GM19328 (cell line): Measurements from ENCODE around the gene RNF121.
A peak's percentile ranks its signal among the peaks of the same experiment; 100 is the strongest.
"Not testable (repeated sequence)": the region's sequence is repeated elsewhere in the genome, so short reads cannot be mapped to it uniquely, and the experiment has no call there.

Source experiments
- ATAC-seq: cut with Tn5 transposase; IDR thresholded peaks from one replicate; pipeline ENCODE4 v1.9.1; 2021; ENCODE audit warnings: mild to moderate bottlenecking, moderate library complexity; ENCODE audit not compliant: unreplicated experiment

RNF121 gene

DNA sequence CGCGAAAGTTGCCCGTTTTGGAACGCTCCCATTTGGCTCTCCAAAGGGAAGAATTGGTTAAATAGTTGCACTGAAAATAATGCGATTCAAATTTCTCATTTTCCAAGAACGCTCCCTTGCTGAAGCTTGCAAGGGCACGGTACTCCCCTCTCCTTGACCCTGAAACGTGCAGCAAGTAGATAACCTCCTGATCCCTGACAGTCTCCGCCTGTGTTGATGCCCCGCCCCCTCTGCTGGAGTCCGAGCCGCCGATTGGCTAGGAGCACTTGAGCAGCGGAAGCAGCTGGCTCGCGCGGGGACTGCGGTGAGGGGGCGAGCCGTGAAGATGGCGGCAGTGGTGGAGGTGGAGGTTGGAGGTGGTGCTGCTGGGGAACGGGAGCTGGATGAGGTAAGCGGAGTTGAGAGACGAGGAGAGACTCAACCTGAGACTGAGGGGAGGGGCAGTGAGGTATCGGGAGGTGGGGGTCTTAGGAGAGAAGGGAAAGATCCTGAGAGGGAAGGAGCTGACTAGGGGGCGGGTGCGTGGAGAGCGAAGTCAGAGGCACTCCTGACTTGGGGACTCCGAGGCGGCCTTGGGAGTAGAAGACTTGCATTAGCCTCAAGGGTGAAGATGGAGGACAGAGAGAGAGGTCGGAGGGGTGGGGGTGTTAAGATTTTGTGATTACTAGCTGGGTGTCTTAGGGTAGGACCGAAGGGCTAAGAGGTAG is at the start of gene RNF121:
RNF121 (plus strand) TSS at position 310 of the 707 bp plus-strand sequence; CDS start at position 326, 16 bp downstream.
- ATAC-seq: peak; percentile 75

DNA sequence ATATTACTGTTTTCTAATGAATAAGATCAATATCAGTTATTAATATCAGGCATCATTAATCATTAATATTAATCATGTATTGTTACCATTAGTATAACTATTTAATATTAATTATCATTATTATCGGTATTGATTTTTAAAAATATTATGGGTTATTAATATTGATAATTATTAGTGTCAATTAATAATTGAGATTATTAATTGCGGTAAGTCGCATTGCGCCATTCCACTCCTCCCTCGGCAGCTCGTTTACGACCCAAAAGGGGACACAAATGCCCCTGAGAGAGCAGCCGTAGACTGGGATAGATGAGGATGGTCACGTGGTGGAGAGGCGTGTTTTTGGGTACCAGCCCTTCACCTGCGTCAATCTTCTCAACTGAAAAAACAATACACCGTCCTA is 43.0 kb upstream of the RNF121 start:
- not testable (repeated sequence) for ATAC-seq

DNA sequence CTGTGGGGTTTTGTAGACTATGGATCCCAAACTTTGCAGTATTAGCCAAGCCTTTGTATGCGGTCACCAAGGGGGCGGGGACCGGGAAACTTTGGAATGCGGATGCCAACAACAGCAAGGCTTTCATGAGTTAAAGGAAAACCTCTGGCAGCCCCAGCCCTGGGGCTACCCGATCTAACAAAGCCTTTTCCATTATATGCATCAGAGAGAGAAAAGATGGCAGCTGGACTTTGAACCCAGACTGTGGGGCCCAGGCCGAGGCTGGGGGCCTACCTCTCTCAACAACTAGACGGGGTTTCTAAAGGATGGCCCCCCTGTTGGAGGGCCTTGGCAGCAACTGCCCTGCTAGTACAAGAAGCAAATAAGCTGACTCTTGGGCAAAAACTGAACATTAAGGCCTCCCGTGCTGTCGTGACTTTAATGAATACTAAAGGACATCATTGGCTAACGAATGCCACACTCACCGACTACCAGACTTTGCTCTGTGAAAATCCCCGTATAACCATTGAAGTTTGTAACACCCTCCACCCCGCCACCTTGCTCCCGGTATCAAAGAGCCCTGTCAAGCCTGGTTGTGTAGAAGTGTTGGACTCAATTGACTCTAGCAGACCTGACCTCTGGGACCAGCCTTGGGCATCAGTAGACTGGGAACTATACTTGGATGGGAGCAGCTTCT is 40.4 kb upstream of the RNF121 start:
- ATAC-seq: not testable (repeated sequence)

DNA sequence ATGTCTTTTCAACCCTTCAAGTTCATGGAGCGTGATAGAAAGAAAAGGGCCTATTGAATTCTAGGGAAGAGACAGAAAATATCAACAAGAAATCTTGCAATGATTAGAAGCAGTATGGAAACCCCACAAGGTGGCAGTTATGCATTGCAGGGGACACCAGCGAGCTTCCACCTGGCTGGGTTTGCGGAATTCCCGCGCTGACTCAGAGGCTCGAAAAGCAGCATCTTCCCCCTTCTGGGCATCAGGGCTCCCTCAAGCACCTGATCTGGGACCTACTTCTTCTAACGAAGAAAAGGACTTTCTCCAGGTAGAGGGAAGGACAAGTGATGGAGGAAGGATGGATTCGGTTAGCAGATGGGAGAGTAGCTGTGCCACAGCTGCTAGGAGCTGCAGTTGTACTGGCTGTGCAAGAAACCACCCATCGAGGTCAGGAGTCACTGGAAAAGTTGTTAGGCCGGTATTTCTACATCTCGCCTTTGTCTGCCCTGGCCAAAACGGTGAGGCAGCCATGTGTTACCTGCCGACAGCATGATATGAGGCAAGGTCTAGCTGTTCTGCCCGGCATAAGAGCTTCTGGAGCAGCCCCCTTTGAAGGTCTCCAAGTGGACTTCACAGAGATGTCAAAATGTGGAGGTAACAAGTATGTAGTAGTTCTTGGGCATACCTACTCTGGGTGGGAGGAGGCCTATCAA is 39.5 kb upstream of the RNF121 start:
- ATAC-seq: not testable (repeated sequence)

DNA sequence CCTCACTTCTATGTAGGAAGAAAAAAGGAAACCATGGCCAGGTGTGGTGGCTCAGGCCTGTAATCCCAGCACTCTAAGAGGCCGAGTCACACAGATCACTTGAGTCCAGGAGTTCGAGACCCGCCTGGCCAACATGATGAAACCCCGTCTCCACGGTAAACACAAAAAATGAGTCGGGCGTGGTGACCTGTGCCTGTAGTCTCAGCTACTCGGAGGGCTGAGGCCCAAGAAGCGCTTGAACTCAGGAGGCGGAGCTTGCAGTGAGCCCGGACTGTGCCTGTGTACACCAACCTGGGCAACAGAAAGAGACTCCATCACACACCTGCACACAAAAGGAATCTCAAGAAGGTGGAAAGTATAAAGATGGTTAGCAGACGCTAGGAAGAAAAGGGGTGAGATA is 32.9 kb upstream of the RNF121 start:
- ATAC-seq: no peak

DNA sequence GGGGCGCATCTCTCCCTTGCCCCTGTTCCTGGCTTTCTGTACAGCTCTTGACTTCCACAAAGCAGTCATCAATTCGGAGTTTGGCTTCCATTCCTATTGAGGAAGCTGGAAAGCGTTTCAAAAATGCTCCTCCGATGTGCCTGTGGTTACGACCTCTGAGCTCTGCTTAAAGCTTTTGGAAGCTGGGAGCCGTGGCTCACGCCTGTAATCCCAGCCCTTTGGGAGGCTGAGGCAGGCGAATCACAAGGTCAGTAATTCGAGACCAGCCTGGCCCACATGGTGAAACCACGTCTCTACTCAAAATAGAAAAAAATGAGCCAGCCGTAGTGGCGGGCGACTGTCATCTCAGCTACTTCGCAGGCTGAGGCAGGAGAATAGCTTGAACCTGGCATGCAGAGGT is 27.7 kb upstream of the RNF121 start:
- ATAC-seq: not testable (repeated sequence)

DNA sequence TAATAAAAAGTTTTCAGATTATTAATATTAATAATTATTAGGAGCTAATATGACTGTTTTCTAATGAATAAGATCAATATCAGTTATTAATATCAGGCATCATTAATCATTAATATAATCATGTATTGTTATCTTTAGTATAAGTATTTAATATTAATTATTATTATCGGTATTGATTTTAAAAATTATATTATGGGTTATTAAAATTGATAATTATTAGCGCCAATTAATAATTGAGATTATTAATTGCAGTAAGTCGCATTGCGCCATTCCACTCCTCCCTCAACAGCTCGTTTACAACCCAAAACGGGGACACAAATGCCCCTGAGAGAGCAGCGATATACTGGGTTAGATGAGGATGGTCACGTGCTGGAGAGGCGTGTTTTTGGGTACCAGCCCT is 20.6 kb upstream of the RNF121 start:
- ATAC-seq: no peak

DNA sequence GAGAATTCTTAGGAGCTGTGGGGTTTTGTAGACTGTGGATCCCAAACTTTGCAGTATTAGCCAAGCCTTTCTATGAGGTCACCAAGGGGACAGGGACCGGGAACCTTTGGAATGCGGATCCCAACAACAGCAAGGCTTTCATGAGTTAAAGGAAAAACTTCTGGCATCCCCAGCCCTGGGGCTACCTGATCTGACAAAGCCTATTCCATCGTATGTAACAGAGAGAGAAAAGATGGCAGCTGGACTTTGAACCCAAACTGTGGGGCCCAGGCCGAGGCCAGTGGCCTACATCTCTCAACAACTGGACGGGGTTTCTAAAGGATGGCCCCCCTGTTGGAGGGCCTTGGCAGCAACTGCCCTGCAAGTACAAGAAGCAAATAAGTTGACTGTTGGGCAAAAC is 18.1 kb upstream of the RNF121 start:
- not testable (repeated sequence) for ATAC-seq

DNA sequence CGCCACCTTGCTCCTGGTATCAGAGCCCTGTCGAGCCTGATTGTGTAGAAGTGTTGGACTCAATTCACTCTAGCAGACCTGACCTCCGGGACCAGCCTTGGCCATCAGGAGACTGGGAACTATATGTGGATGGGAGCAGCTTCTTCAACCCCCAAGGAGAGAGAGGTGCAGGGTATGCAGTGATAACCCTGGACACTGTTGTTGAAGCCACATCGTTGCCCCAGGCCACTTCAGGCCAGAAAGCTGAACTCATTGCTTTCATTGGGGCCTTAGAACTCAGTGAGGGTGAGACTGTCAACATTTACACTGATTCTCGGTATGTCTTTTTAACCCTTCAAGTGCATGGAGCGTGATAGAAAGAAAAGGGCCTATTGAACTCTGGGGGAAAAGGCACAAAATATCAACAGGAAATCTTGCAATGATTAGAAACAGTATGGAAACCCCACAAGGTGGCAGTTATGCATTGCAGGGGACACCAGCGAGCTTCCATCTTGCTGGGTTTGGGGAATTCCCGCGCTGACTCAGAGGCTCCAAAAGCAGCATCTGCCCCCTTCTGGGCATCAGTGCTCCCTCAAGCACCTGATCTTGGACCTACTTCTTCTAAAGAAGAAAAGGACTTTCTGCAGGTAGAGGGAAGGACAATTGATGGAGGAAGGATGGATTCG is 17.4 kb upstream of the RNF121 start:
- ATAC-seq: not testable (repeated sequence)

DNA sequence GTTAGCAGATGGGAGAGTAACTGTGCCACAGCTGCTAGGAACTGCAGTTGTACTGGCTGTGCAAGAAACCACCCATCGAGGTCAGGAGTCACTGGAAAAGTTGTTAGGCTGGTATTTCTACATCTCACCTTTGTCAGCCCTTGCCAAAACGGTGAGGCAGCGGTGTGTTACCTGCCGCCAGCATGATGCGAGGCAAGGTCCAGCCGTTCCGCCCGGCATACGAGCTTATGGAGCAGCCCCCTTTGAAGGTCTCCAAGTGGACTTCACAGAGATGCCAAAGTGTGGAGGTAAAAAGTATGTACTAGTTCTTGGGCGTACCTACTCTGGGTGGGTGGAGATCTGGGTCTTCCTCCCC is 16.9 kb upstream of the RNF121 start:
- ATAC-seq: not testable (repeated sequence)

DNA sequence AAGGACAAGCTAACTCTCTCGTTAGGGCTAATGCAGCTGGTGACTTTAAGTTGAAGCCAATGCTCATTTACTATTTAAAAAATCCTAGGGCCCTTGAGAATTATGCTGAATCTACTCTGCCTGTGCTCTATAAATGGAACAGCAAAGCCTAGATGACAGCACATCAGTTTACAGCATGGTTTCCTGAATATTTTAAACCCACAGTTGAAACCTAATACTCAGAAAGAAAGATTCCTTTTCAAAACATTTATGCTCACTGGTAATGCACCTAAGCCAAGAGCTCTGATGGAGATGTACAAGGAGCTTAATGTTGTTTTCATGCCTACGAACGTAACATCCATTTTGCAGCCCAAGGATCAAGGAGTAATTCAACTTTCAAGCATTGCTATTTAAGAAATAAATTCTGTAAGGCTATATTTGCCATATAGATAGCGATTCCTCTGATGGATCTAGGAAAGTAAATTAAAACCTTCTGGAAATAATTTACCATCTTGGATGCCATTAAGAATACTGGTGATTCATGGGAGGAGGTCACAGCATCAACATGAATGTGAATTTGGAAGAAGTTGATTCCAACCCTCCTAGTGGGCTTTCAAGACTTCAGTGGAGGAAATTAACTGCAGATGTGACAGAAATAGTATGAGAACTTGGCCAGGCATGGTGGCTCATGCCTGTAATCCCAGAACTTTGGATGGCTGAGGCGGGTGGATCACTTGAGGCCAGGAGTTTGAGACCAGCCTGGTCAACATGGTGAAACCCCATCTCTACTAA is 14.9 kb upstream of the RNF121 start:
- ATAC-seq: no peak

DNA sequence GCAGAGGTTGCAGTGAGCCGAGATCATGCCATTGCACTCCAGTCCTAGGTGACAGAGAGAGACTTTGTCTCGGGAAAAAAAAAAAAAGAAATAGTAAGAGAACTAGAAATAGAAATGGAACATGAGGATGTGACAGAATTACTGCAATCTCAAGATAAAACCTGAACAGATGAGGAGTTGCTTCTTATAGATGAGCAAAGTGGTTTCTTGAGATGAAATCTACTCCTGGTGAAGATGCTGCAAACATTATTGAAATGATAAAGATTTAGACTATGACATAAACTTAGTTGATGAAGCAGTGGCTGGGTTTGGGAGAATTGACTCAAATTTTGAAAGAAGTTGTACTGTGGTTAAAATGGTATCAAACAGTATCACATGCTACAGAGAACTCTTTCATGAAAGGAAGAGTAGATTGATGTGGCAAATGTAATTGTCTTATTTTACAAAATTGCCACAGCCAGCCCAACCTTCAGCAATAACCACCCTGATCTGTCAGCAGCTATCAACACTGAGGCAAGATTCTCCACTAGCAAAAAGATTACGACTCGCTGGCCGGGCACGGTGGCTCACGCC is 14.1 kb upstream of the RNF121 start:
- ATAC-seq: no peak

DNA sequence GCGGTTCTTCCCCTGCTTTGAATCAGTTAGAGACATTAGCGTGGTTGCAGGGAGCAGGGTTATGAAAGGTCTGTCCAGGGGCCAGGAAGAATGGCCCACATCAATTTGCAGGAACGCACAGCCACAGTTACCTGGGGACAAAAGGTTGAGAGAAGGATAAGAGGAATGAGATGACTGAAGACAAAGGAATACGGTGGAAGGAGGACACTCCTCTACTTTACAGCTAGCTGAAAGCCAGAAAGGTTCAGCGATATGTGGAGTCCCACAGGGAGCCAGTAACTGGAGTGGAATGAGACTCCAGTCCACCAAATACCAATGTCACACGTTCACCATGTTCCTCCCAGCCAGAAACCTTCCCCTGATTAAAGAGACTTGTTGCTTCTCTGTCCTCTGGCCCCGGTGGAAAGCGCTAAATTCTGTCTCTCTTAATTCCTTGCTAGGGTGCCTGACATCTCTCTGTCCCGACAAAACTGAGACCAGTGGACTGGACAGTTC is 11.2 kb upstream of the RNF121 start:
- ATAC-seq: no peak

DNA sequence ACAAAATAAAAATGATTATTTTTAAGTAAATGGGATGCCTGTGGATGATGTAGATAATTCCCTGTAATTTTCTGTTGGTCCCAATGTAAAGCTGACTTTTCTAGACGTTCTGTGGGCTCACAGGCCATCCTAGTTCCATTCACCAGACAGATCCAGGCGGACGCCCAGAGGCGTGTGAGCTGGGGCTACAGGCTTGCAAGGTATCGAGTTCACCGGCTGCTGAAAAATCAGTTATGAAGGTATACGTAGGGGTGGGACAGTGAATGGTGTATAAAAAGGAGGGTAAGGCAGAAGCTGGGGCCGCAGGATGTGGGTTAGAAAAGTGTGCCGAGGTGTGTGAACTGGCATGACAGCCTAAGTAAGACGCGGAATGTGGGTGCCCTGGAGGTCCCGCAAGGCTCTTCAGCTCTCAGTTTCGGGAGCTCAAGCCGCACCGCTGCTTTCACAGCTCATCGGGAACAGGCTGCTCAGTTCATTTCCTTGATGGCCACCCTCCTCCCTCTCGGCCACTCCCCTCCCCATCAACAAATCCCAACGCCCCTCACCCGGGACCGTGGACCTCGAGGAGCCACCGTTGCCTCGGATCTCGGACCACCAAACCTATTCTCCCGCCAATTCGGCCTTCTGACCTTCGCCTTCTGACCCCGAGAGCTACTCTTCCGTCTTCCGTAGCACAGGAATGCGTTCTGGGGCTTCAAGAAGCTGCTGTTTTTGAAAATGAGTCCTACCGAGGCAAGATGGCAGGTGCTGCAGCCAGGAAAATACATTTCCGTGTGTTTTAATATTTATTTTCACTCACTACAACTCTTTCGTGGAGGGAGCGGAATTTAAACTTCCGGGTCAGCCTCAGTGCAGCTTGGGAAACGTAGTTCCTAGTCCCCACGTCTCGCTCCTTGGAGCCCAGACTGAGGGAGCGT is 768 bp upstream of the RNF121 start, which contains the start of gene XNDC1N:
XNDC1N (minus strand) TSS at position 775 of the 917 bp plus-strand sequence. CDS start 5,241 bp downstream, outside the sequence.
- ATAC-seq: peak; percentile 60

DNA sequence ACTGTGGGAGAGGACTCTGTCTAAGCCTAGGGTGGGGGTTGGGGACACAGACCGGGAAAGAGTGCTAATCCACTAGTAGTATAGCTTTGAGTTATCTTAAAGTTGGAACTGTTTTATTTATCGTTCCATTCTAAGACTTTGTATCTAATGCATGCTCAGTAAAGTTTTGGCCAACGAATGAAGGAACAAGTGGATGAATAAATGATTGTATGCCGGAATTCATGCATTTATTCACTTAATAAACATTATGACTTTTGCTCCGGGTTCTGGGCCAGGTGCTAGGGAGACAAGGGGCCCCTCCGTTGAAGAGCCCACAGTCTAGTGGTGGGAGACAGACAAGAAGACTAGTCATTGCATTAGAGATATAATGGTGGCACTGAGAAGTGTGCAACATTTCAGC is 645 bp downstream of the RNF121 start:
- ATAC-seq: no peak

DNA sequence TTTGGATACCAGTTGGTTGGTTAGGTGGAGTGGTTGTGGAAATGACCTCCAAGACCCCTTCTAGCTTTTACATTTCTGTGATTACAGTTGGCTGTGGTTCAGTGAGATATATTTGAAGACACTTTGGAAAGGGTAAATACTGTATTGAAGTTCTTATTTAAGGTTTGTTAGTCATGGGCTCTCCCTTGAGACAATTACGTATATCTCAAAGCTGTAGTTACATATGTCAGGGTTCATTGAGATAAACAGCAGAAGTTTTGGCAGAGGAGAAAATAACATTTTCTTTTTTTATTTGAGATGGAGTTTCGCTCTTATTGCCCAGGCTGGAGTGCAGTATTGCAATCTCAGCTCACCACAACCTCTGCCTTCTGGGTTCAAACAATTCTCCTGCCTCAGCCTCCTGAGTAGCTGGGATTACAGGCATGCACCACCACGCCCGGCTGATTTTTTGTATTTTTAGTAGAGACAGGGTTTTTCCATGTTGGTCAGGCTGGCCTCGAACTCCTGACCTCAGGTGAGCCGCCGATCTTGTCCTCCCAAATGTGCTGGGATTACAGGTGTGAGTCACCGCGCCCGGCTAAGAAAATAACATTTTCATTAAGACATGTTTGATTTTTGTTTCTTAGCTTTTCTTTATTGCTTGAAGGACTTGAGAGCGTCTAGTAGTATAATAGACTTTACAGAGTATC is 1.9 kb downstream of the RNF121 start:
- no peak for ATAC-seq

DNA sequence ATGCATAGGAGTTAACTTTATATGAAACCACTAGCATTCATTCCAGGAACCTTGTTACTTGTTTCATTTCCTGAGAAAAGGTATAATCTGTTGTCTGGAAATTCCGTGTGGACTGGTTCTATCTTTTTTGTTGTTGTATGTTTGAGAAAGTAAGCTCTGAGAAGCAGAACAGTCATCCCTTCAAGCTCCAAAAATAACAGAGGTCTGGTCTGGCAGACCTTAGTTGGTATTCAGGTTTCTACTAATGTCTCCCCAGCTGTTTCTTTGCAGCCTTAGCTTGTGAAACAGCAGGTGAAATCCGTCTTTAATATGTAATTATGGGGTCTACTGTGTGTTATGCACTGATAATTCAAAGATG is 2.4 kb downstream of the RNF121 start:
- no peak for ATAC-seq

DNA sequence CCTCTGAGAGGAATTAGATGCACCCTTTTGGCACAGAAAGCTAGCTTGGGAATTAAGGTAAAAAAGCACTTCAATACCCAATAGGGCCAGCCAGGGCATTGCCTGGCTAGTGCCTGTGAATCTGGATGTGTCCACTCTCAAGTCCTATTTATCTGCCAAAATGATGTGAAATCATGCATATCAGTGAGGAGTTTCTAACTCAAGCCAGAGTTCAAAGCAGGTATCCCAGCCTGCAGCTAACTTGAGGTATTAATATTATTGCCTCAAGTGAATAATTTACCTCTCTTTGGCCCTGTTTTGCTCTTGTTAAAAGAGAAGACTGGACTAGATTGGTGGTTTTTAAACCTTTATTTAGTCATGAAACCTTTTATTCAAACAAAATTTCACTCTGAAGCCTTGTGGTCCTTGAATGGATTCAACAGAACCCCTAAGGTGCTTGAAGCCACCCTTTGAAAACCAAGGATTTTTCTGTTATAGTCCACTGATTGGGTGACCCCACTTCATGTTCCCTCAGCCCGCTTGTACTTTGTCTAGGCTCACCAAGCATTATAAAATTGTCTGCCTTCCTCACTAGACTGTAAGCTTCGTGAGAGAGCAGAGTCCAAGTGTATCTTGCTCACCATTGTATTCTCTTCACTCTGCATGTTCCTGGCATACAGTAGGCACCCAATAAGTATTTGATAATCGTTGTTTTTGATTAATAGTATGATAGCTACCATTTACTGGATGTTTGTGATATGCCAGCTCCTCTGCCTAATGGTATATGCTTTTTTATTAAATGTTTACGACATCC is 4.5 kb downstream of the RNF121 start:
- no peak for ATAC-seq
